CD4-positive, alpha-beta T cell (primary cell): ENCODE data around the gene MINPP1. TPM values are rescaled to one million over a fixed set of nuclear protein-coding genes. Genes with fewer than 3 reads are reported as not detected.
"Not testable (repeated sequence)": the region's sequence is repeated elsewhere in the genome, so short reads cannot be mapped to it uniquely, and the experiment has no call there.

Experiments
- ATAC-seq: fragments of 200-7000 bp; cut with Tn5 transposase; one replicate; pipeline ENCODE4 v1.10.0; 2022; ENCODE audit warnings: mild to moderate bottlenecking; ENCODE audit not compliant: poor library complexity
- CTCF ChIA-PET: fragments of 350-600 bp; sonication (Branson Sonifier 250); formaldehyde crosslinking; loops from one replicate; lab custom pipeline; 2021; ENCODE audit warnings: antibody characterized with exemption, inconsistent platforms; lab: Charles Lee
- POLR2A ChIA-PET: fragments of 350-600 bp; sonication (Branson Sonifier 250); formaldehyde crosslinking; loops from one replicate; lab custom pipeline; 2021; ENCODE audit warnings: antibody characterized with exemption, inconsistent platforms; lab: Charles Lee
- DNase-seq, 14 experiments: peaks; one replicate each; pipeline ENCODE4 v3.0.0-alpha.2; 2013 to 2020; ENCODE audit warnings: mixed read lengths in 2 of 14
- H3K27ac ChIP-seq, 2 donors: one replicate each; pipeline versions ENCODE4 v1.5.1 to v1.7.0; 2013; ENCODE audit warnings: low read length in 2 of 2, low read depth in 1 of 2, mild to moderate bottlenecking in 1 of 2
- H3K27me3 ChIP-seq, 2 experiments: 1 replicate in 1 of 2; 2 replicates in 1 of 2; pipeline versions ENCODE4 v1.6.1 to v1.7.0; 2013; ENCODE audit warnings: low read length in 2 of 2, control low read depth in 1 of 2, mild to moderate bottlenecking in 1 of 2, moderate library complexity in 1 of 2; ENCODE audit not compliant: insufficient read depth in 2 of 2, control insufficient read depth in 1 of 2
- H3K36me3 ChIP-seq: one replicate; pipeline ENCODE4 v1.6.1; 2013; ENCODE audit warnings: low read length, control low read depth; ENCODE audit not compliant: insufficient read depth
- H3K4me1 ChIP-seq: one replicate; pipeline ENCODE4 v1.6.1; 2013; ENCODE audit warnings: low read length, control low read depth; ENCODE audit not compliant: insufficient read depth
- H3K4me3 ChIP-seq: one replicate; pipeline ENCODE4 v1.5.1; 2013; ENCODE audit warnings: mild to moderate bottlenecking, low read length, moderate library complexity
- H3K9me3 ChIP-seq, 2 experiments: 1 replicate in 1 of 2; 2 replicates in 1 of 2; pipeline versions ENCODE4 v1.6.1 to v1.7.0; 2013; ENCODE audit warnings: low read length in 2 of 2, mild to moderate bottlenecking in 2 of 2, control low read depth in 1 of 2, moderate library complexity in 1 of 2; ENCODE audit not compliant: control insufficient read depth in 1 of 2, insufficient read depth in 1 of 2
- H3K27ac Mint-ChIP-seq: one replicate; pipeline ENCODE4 v1.8.0; 2020; ENCODE audit warnings: mixed read lengths
- H3K27me3 Mint-ChIP-seq: one replicate; pipeline ENCODE4 v1.8.0; 2021; ENCODE audit warnings: mixed read lengths
- H3K36me3 Mint-ChIP-seq: one replicate; pipeline ENCODE4 v1.8.0; 2021; ENCODE audit warnings: low read depth, mixed read lengths
- H3K4me1 Mint-ChIP-seq: one replicate; pipeline ENCODE4 v1.8.0; 2021; ENCODE audit warnings: low read depth, mixed read lengths
- H3K4me3 Mint-ChIP-seq: one replicate; pipeline ENCODE4 v1.8.0; 2020; ENCODE audit warnings: mild to moderate bottlenecking, mixed read lengths
- H3K9me3 Mint-ChIP-seq: one replicate; pipeline ENCODE4 v1.8.0; 2020; ENCODE audit warnings: mixed read lengths
- CTCF ChIP-seq: fragments of 200-600 bp; IDR thresholded peaks from one replicate; pipeline ENCODE4 v1.8.0; 2022; ENCODE audit warnings: antibody characterized with exemption, mild to moderate bottlenecking
- intact Hi-C, 2 experiments: fragments of 100-400 bp; cut with DNase I in 1 of 2; cut with micrococcal nuclease in 1 of 2; formaldehyde crosslinking; loops; one replicate each; pipeline versions ENCODE4 v1.15.1 to v1.9.0; 2023 to 2025; cut with DNase I, micrococcal nuclease
- total RNA-seq, 174 experiments: library from RNA in 2 of 174; stranded (reverse) in 2 of 174; gene quantifications; one replicate each; pipeline ENCODE4 v1.2.3 and lab custom pipeline; 2021 to 2026

MINPP1 gene
- total RNA-seq, 2 experiments from 2014 or later: 0.50 to 0.69 TPM

GRCh38 chr10:87590705-87591588 is 86.3 kb downstream of the MINPP1 start:
- Mint-ChIP-seq H3K36me3 (no peaks in the 10 kb centered on the region), H3K4me3 (no peak overlapping the region), H3K9me3 (no peaks in the 10 kb centered on the region), H3K27me3 (no peaks in the 10 kb centered on the region), H3K27ac (no peak overlapping the region), H3K4me1 (no peaks in the 10 kb centered on the region)
- no peaks in the 10 kb centered on the region for H3K36me3 ChIP-seq
- CTCF ChIA-PET: no interaction called here
- H3K4me3 ChIP-seq: no peak overlapping the region
- TF ChIP-seq CTCF: no peak
- no peak overlapping the region for H3K27ac ChIP-seq
- intact Hi-C loops: no loop called here
- POLR2A ChIA-PET: no interaction called here
- ATAC-seq (no peak), DNase-seq (no peak)
- H3K9me3 ChIP-seq: no peaks in the 10 kb centered on the region
- H3K27me3 ChIP-seq: no peaks in the 10 kb centered on the region
- no peaks in the 10 kb centered on the region for H3K4me1 ChIP-seq

- Histone ChIP-seq H3K4me3 (no peak overlapping the region), H3K27me3 (no peaks in the 10 kb centered on the region), H3K9me3 (no peaks in the 10 kb centered on the region), H3K27ac (no peak overlapping the region), H3K4me1 (no peaks in the 10 kb centered on the region), H3K36me3 (no peaks in the 10 kb centered on the region)
- DNase-seq: no peak
- Mint-ChIP-seq H3K4me1 (no peaks in the 10 kb centered on the region), H3K27me3 (no peaks in the 10 kb centered on the region), H3K9me3 (no peaks in the 10 kb centered on the region), H3K4me3 (no peak overlapping the region), H3K36me3 (no peaks in the 10 kb centered on the region), H3K27ac (no peak overlapping the region)
- ChIA-PET POLR2A (no interaction called here), CTCF (no interaction called here)
- no peak for TF ChIP-seq CTCF
- intact Hi-C loops: no loop called here
- no peak for ATAC-seq
These were observed 86.8 kb downstream of the MINPP1 start for GRCh38 chr10:87591589-87591886.

GRCh38 chr10:87592920-87593319 is 88.2 kb downstream of the MINPP1 start:
- H3K27ac ChIP-seq, H3K36me3 ChIP-seq, H3K4me1 Mint-ChIP-seq, H3K9me3 ChIP-seq, H3K27me3 ChIP-seq, ATAC-seq, H3K27me3 Mint-ChIP-seq, POLR2A ChIA-PET, H3K9me3 Mint-ChIP-seq, CTCF ChIA-PET, H3K4me3 ChIP-seq, DNase-seq, H3K4me3 Mint-ChIP-seq, H3K4me1 ChIP-seq, H3K27ac Mint-ChIP-seq, intact Hi-C loops, H3K36me3 Mint-ChIP-seq: not testable (repeated sequence)

GRCh38 chr10:87593702-87594101 is 89.0 kb downstream of the MINPP1 start:
- H3K4me1 ChIP-seq: no peaks in the 10 kb centered on the region
- TF ChIP-seq CTCF: no peak
- CTCF ChIA-PET: no interaction called here
- Mint-ChIP-seq H3K36me3 (no peaks in the 10 kb centered on the region), H3K27me3 (no peaks in the 10 kb centered on the region), H3K27ac (no peak overlapping the region), H3K9me3 (no peaks in the 10 kb centered on the region), H3K4me1 (no peaks in the 10 kb centered on the region), H3K4me3 (no peak overlapping the region)
- ATAC-seq (no peak), DNase-seq (no peak)
- intact Hi-C loops: no loop called here
- H3K36me3 ChIP-seq: no peaks in the 10 kb centered on the region
- H3K4me3 ChIP-seq: no peak overlapping the region
- no peaks in the 10 kb centered on the region for H3K27me3 ChIP-seq
- no peak overlapping the region for H3K27ac ChIP-seq
- H3K9me3 ChIP-seq: no peaks in the 10 kb centered on the region
- POLR2A ChIA-PET: no interaction called here
